HG03354 (cell line): Measurements from ENCODE around the gene HIP1.
"Not testable (repeated sequence)": the region's sequence is repeated elsewhere in the genome, so short reads cannot be mapped to it uniquely, and the experiment has no call there.

Experiments used
- ATAC-seq: cut with Tn5 transposase; IDR thresholded peaks from one replicate; pipeline ENCODE4 v1.9.1; 2021; ENCODE audit warnings: mild to moderate bottlenecking; ENCODE audit not compliant: unreplicated experiment, poor library complexity, severe bottlenecking

The HIP1 gene

DNA sequence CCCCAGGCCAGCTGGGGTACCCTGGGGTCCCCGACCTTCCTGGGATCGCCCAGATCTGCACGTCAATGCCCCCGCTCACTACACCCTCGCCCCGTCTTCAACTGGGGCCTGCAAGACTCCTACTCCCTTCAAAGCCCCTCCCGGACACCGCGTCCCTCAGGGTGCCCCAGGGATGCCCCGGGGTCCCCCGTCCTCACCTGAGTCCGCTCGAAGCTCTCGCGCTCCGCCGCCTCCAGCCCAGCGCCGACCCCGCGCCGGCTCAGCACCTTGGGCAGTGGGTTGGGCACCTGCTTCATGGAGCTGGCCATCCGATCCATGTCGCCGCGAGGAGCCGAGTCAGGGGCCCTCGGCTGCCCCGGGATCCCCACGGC is at the start of gene HIP1:
Gene HIP1, minus strand, starts transcription at position 338 of the 371 bp plus-strand sequence. Its CDS starts 21 bp downstream, at position 317.
- ATAC-seq: peak; percentile 16

DNA sequence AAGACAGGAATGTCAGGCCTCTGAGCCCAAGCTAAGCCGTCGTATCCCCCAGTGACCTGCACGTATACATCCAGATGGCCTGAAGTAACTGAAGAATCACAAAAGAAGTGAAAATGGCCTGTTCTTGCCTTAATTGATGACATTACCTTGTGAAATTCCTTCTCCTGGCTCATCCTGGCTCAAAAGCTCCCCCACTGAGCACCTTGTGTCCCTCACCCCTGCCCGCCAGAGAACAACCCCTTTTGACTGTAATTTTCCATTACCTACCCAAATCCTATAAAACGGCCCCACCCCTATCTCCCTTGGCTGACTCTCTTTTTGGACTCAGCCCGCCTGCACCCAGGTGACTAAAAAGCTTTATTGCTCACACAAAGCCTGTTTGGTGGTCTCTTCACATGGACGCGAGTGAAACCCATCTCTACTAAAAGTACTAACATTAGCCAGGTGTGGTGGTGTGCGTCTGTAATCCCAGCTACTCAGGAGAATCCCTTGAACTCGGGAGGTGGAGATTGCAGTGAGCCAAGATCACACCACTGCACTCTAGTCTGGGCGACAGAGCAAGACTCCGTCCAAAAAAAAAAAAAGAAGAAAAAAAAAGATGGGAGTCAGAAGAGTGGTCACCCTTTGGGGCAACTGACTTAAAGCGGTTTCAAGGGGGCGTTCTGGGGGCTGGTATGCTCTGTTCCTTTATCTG is 49.6 kb upstream of the HIP1 start:
- not testable (repeated sequence) for ATAC-seq

DNA sequence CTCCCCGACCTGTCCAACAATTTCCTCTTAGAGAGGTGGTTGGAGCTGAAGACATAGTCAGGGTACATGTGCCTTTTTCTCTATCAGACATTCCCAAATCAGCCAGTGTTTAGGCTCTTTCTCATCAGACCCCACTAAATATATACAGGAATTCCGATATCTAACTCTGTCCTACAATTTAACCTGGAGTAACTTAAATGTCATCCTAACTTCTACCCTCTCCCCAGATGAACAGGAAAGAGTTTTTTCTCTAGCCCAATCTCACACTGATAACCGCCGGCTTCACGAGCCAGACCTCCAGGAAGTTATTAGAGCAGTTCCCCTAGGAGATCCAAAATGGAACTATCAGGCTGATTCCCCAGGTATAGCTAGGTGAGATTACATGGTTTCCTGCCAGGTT is 44.3 kb upstream of the HIP1 start:
- ATAC-seq: not testable (repeated sequence)

- ATAC-seq: not testable (repeated sequence)
Measured at GRCh38 chr7:75780647-75781273, 42.0 kb upstream of the HIP1 start.

GRCh38 chr7:75779516-75779915 is 40.8 kb upstream of the HIP1 start:
- ATAC-seq: not testable (repeated sequence)

- not testable (repeated sequence) for ATAC-seq
Measured at GRCh38 chr7:75779035-75779434, 40.3 kb upstream of the HIP1 start.

- no peak for ATAC-seq
Measured at GRCh38 chr7:75776295-75776971, 37.7 kb upstream of the HIP1 start.

GRCh38 chr7:75773958-75774357 is 35.2 kb upstream of the HIP1 start:
- ATAC-seq: not testable (repeated sequence)

DNA sequence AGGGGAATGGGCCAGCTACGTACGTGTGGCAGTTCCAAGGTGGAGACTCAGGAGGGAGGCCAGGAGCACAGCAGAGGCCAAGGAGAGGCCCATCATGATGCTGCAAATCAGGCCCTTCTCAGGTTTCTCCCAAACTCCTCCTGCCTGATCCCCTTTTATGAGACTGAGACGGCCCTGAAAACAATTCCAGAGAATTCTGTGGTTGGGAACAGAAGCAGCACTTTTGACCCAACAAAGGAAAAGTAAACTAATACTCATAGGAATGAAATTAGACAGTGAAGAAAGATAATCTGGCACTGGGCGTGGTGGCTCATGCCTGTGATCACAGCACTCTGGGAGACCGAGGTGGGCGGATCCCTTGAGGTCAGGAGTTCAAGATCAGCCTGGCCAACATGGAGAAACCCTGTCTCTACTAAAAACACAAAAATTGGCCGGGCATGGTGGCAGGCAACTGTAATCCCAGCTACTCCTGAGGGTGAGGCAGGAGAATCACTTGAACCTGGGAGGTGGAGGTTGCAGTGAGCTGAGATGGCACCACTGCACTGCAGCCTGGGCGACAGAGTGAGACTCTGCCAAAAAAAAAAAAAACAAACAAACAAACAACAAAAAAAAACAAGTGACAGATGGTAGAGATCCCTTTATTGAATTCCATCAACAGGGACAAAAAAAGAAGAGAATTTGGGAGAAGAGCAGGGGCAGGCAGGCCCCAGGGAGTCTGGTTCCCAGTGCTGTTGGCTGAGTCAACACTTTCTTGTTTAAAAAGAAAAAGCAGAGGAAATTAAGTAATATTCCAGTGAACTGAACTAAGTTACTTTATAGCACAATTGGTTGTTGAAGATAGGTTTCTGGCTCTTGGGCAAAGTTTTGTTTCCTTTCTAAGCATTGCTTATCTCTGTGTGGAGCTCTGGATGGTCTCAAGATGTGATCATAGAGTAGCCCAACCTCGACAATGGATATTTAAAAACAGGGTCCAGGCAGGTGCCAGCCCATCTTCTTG is 33.6 kb upstream of the HIP1 start, which contains the start of gene CCL26:
Gene CCL26, minus strand, starts transcription at position 131 of the 997 bp plus-strand sequence. Its CDS starts 35 bp downstream, at position 96.
- ATAC-seq: no peak

DNA sequence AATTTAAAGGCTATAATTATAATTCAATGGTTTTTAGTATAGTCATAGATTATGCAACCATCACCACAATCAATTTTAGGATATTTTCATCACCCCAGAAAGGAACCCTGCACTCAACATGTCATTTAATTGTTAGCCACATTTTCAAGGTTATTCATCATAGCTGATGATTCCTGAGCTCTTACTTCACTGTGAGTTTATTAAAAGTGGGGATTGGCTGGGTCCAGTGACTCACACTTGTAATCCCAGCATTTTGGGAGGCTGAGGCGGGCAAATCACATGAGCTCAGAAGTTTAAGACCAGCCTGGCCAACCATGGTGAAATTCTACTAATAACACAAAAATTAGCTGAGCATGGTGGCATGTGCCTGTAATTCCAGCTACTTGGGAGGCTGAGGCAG is 32.5 kb upstream of the HIP1 start:
- ATAC-seq: no peak

GRCh38 chr7:75762350-75762917 is 23.7 kb upstream of the HIP1 start:
- ATAC-seq: peak; percentile 53

DNA sequence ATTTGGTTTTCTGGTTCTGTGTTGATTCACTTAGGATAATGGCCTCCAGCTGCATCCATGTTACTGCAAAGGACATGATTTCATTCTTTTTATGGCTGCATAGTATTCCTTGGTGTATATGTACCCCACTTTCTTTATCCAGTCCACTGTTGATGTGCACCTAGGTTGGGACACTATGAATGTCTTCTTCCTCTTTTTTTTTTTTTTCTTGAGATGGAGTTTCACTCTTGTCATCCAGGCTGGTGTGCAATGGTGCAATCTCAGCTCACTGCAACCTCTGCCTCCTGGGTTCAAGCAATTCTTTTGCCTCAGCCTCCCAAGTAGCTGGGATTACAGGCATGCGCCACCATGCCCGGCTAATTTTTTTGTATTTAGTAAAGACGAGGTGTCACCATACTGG is 23.1 kb upstream of the HIP1 start:
- ATAC-seq: not testable (repeated sequence)

DNA sequence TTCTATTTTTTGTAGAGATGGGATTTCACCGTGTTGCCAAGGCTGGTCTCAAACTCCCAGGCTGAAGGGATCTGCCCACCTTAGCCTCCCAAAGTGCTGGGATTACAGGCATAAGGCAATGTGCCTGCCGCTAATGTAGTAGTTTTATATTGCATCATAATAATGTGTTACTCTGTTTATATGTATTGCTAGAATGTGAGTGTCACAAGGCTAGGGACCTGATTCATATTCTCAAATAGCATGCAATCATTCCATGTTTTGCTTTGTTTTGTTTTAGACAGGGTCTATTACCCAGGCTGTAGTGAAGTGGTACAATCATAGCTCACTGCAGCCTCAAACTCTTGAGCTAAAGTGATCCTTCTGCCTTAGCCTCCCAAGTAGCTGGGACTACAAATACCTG is 19.8 kb upstream of the HIP1 start:
- ATAC-seq: no peak

DNA sequence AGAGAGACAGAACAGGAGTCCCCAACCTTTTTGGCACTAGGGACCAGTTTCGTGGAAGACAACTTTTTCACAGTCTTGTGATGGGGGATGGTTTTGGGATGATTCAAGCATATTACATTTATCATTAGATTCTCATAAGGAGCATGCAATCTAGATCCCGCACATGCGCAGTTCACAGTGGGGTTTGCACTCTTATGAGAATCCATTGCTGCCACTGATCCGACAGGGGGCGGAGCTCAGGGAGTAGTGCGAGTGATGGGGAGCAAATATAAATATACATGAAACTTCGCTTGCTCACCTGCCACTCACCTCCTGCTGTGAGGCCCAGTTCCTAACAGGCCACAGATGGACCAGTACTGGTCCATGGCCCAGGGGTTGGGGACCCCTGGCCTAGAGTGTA is 19.1 kb upstream of the HIP1 start:
- ATAC-seq: no peak

DNA sequence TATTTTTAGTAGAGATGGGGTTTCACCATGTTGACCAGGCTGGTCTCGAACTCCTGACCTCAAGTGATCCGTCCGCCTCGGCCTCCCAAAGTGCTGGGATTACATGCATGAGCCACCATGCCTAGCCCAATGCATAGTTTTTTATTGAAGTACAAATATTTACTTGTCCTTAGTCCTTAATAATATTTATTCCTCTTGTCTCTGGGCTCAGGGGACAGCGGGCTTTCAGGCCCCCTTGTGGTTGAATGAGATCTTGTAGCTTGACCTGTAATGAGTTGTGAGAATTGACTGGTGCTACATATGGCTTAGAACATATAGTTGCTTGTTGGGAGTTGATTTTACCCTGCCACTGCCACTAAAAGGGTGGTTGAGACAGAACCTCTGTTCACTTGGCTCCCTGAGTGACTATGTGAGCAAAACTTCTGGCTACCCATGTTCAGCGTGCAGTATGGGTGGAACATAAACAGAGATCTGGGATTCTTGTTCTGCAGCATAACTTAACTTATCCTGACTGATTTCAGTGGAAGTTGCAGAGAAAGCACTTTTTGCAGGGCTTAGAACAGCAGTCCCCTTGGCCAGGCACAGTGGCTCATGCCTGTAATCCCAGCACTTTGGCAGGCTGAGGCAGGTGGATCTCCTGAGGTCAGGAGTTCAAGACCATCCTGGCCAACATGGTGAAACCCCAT is 18.4 kb upstream of the HIP1 start:
- ATAC-seq: no peak

DNA sequence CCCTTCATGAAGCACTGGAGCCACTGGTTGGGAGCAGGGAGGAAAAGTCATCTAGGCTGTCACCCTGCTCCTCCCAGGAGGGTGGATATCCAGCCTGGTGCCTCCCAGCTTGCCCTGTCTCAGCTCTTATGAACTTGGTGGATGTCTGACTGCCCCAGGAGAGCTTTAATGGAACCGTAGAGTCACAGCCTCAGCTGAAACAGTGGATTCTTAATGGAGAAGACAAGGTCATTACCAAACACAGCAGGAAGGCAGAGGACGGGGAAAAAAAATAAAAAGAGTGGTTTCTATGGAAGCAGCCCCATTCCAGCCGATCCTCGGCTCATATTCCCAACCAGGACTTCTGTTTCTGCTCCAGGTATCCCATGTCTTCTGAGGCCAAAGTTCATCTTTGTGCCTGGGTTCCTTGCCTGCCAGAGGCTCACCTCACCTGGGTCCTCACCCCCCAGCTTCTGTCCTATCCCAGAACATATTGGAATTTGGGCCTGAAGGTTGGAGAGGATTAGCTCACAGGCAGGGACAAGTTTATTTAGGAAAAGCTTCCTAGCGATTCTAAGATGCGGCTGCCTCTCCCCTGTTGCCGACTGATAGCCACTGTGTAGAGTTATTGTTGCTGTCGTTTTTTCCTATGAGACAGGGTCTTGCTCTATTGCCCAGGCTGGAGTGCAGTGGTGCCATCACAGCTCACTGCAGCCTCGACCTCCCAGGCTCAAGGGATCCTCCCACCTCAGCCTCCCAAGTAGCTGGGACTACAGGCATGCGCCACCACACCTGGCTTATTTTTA is 17.7 kb upstream of the HIP1 start:
- no peak for ATAC-seq

DNA sequence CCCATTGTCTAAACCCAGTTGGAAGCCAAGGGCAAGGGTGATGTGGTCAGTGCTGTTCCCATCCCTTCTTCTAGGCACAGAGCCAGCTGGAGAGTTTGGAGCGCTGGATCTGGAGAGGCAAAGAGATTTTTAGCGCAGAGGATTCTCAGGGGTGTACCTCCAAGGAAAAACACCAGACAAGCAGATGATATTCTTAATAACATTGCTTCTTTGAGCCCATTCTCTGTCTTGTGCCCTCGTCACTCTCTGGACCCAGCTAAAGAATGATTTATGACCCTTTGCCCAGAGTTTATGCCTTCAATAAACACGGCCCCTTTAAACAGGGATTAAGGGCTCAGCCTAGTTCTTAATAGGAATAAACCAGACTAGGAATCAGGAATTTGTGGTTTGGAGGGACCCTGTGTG is 4.7 kb upstream of the HIP1 start:
- ATAC-seq: no peak

DNA sequence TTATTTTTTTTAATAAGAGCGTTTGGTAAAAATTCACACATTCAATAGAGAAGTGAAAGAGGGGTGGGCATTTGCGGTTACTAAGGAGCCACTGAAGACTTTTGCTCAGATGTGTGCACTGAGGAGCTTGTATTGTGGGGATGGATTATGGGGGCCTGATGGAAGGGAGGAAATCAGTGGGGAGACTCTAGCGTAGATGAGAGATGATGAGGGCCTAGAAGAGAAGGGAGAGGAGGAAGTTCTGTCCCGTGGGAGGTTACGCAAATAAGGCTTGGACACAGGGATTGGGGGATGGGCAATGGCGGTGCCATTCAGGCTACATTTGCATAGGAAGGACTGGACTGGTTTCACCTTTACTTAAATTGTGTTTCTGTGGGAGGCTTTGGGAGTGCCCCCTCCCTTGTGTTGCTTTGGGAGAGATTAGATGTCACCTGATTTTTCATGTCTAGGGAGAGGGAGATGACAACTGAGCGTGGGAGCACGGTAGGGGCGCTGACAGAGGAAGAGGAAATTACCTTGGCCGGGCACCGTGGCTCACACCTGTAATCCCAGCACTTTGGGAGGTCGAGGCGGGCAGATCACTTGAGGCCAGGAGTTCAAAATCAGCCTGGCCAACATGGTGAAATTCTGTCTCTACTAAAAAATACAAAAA is 2.2 kb upstream of the HIP1 start:
- ATAC-seq: no peak
